ENCODE data around the gene TMCC3. TPM values are rescaled to one million over a fixed set of nuclear protein-coding genes. Genes with fewer than 3 reads are reported as not detected.

The TMCC3 gene
- total and polyA plus RNA-seq, 2 of the 13 experiments (the other 11 are each of a cell fraction or from before 2014, with no cell fraction given), result not detected

DNA sequence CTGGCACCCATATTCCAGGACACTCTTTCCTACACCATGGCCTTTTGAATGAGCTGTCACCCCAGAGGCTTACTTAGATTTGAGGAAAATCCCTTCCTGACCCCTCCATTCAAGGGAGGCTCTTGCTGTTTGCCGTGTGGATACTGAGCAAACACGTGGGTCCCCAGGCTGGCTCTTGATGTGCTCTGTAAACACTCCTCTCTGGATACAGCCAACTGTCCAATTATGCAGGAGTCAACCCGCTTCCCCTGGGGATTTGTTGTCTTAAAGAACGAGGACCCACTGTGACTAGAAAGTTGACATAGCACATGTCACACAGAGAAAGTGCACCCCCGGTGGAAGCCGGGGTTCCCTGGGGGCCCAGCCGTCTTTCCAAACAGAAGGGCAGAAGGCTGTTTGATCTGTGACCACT, 114.8 kb downstream of the TMCC3 start (continued):
- TF ChIP-seq, protein P1, sequence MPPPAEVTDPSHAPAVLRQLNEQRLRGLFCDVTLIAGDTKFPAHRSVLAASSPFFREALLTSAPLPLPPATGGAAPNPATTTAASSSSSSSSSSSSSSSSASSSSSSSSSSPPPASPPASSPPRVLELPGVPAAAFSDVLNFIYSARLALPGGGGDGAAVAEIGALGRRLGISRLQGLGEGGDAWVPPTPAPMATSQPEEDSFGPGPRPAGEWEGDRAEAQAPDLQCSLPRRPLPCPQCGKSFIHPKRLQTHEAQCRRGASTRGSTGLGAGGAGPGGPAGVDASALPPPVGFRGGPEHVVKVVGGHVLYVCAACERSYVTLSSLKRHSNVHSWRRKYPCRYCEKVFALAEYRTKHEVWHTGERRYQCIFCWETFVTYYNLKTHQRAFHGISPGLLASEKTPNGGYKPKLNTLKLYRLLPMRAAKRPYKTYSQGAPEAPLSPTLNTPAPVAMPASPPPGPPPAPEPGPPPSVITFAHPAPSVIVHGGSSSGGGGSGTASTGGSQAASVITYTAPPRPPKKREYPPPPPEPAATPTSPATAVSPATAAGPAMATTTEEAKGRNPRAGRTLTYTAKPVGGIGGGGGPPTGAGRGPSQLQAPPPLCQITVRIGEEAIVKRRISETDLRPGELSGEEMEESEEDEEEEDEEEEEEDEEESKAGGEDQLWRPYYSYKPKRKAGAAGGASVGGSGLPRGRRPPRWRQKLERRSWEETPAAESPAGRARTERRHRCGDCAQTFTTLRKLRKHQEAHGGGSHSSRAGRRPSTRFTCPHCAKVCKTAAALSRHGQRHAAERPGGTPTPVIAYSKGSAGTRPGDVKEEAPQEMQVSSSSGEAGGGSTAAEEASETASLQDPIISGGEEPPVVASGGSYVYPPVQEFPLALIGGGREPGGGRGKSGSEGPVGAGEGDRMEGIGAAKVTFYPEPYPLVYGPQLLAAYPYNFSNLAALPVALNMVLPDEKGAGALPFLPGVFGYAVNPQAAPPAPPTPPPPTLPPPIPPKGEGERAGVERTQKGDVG (CRISPR knock-in tag; IDR thresholded peaks at IDR 0.05; ENCODE audit: borderline replicate concordance), result no peak
- TF ChIP-seq KLF6 (CRISPR knock-in tag; IDR thresholded peaks at IDR 0.05) (no peak), ZNF510 (CRISPR knock-in tag; IDR thresholded peaks at IDR 0.05; ENCODE audit: low read depth) (no peak), NFKBIZ (CRISPR knock-in tag; IDR thresholded peaks at IDR 0.05) (no peak), LCORL (IDR thresholded peaks at IDR 0.05) (no peak), LCORL (CRISPR knock-in tag; IDR thresholded peaks at IDR 0.05) (0 out of 2 replicates have a peak, but pooled peaks have one; percentile 30), BCL6 (CRISPR knock-in tag; IDR thresholded peaks at IDR 0.05) (peak; percentile 34; the same call in 1 of the 2 replicates), MIXL1 (CRISPR knock-in tag; IDR thresholded peaks at IDR 0.05) (0 out of 2 replicates have a peak, but pooled peaks have one; percentile 19), HES4 (CRISPR knock-in tag; IDR thresholded peaks at IDR 0.05; ENCODE audit: borderline replicate concordance) (no peak), SNAPC2 (CRISPR knock-in tag; IDR thresholded peaks at IDR 0.05) (0 out of 2 replicates have a peak, but pooled peaks have one; percentile 29), SOX5 (CRISPR knock-in tag; IDR thresholded peaks at IDR 0.05; ENCODE audit: borderline replicate concordance) (peak; percentile 25; the same call in 1 of the 2 replicates), CHD2 (IDR thresholded peaks at IDR 0.05; ENCODE audit: low read depth, low read length) (no peak), MXI1 (IDR thresholded peaks at IDR 0.05; ENCODE audit: borderline replicate concordance, low read depth, low read length) (no peak; the same call in 2 of the 3 replicates)
- TF ChIP-seq, protein P2, sequence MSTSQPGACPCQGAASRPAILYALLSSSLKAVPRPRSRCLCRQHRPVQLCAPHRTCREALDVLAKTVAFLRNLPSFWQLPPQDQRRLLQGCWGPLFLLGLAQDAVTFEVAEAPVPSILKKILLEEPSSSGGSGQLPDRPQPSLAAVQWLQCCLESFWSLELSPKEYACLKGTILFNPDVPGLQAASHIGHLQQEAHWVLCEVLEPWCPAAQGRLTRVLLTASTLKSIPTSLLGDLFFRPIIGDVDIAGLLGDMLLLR (CRISPR knock-in tag; IDR thresholded peaks at IDR 0.05), result no peak
- TF ChIP-seq, protein P3, sequence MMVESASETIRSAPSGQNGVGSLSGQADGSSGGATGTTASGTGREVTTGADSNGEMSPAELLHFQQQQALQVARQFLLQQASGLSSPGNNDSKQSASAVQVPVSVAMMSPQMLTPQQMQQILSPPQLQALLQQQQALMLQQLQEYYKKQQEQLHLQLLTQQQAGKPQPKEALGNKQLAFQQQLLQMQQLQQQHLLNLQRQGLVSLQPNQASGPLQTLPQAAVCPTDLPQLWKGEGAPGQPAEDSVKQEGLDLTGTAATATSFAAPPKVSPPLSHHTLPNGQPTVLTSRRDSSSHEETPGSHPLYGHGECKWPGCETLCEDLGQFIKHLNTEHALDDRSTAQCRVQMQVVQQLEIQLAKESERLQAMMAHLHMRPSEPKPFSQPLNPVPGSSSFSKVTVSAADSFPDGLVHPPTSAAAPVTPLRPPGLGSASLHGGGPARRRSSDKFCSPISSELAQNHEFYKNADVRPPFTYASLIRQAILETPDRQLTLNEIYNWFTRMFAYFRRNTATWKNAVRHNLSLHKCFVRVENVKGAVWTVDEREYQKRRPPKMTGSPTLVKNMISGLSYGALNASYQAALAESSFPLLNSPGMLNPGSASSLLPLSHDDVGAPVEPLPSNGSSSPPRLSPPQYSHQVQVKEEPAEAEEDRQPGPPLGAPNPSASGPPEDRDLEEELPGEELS (CRISPR knock-in tag; IDR thresholded peaks at IDR 0.05), result peak; percentile 61
- TF ChIP-seq, protein P4, sequence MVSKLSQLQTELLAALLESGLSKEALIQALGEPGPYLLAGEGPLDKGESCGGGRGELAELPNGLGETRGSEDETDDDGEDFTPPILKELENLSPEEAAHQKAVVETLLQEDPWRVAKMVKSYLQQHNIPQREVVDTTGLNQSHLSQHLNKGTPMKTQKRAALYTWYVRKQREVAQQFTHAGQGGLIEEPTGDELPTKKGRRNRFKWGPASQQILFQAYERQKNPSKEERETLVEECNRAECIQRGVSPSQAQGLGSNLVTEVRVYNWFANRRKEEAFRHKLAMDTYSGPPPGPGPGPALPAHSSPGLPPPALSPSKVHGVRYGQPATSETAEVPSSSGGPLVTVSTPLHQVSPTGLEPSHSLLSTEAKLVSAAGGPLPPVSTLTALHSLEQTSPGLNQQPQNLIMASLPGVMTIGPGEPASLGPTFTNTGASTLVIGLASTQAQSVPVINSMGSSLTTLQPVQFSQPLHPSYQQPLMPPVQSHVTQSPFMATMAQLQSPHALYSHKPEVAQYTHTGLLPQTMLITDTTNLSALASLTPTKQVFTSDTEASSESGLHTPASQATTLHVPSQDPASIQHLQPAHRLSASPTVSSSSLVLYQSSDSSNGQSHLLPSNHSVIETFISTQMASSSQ (IDR thresholded peaks at IDR 0.05; ENCODE audit: low read depth), result no peak
- TF ChIP-seq, protein P4 (CRISPR knock-in tag; IDR thresholded peaks at IDR 0.05; ENCODE audit: borderline replicate concordance), result no peak
- TF ChIP-seq, protein P5, sequence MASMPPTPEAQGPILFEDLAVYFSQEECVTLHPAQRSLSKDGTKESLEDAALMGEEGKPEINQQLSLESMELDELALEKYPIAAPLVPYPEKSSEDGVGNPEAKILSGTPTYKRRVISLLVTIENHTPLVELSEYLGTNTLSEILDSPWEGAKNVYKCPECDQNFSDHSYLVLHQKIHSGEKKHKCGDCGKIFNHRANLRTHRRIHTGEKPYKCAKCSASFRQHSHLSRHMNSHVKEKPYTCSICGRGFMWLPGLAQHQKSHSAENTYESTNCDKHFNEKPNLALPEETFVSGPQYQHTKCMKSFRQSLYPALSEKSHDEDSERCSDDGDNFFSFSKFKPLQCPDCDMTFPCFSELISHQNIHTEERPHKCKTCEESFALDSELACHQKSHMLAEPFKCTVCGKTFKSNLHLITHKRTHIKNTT (CRISPR knock-in tag; IDR thresholded peaks at IDR 0.05), result no peak
